ENCODE data around the gene DTYMK.

The DTYMK gene

GRCh38 chr2:241645915-241646645 lies 40.5 kb downstream of the DTYMK start:
- no peak for DNase-seq (ENCODE audit: low spot score)

- DNase-seq (ENCODE audit: low spot score): no peak
Observed at GRCh38 chr2:241645056-241645914, 41.3 kb downstream of the DTYMK start.

- no peak for DNase-seq (ENCODE audit: low spot score)
Observed at GRCh38 chr2:241641631-241642030, 45.0 kb downstream of the DTYMK start.

DNA sequence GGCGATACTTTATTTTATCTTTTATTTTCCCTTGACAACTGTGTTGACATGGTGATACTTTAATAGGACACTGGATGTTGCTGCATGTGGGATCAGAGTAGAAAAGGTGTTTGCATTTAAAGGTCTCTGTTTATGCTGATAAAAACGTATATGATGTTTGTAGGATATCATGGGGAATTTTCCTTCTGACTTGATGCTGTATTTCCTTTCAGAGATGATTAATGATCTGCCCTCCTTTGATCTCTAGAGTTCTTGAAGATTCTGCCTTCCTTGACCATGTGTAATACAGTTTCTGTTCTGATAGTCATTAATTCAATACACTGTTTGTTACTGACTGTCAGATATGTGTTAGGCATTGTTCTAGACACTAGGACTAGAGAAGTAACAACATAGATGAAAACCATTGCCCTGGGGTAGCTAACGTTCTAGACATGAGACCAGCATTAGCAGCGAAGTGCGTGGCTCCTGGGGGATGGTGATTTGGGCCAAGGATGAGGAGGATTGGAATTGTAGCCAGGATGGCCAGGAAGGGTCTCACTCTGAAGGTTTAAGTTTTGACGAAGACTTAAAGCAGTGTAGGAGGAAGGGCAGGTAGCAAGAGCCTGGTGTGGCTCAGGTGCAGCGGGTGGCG lies 46.3 kb downstream of the DTYMK start:
- DNase-seq (ENCODE audit: low spot score): no peak

GRCh38 chr2:241639385-241639784 lies 47.2 kb downstream of the DTYMK start:
- DNase-seq (ENCODE audit: low spot score): no peak

DNA sequence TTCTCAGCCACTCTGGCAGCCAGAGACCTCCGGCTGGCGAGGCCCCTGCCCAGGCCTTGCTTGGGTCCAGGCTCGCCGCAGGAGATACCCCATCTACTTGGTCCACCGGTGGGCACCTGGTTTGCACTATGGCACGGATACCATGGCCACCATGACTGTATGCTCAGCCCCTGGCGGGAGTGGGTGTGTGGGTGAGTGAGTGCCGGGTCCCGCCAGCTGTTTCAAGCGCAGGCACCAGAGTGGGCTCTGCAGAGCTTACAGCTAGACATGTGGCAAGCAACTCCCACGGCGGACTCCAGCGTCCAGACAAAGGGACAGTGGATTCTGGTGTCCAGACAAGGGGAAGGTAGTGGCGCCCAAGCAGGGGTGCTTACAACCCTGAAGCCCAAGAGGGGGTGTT lies 47.7 kb downstream of the DTYMK start:
- DNase-seq (ENCODE audit: low spot score): no peak

DNA sequence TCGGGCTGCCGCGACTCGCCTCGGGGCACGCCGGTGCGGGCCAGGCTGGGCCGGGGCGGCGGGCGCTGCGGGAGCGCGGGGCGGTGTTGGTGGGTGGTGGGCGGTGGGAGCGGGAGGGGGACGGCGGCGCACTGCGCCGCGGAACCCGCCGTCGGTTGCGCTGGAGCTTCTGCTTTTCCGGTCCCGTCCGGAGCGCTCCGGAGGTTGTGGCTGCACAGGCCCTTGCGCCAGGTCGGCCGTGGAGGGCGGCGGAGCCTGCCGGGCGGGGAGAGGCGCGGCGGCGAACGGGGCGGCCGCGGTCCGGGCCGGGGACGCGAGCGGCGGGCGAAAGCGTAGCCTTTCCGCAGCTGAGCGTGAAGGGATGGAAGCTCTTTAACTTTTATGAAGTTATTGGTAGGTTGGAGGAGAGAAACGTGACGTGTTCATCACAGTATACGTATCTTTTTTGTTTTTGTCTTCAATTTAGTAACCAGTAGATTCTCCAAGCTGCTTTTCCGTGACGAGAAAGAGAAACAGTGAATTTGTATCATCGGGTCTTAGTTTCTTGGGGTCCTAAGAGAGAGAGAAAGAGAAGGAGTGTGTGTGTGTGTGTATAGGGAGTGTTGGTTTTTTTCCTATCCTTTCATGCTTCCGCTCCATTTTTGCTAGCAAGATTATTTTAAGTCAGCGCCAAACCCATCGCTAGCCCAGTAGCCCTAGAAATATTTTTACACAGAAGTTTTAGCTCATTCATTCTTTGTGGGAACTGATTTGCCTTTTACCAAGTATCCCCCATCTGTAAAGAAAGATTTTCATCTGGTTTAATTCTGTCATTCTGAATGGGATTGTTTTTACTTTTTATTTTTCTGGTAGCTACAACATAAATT lies 48.6 kb downstream of the DTYMK start:
- DNase-seq (ENCODE audit: low spot score): no peak

DNA sequence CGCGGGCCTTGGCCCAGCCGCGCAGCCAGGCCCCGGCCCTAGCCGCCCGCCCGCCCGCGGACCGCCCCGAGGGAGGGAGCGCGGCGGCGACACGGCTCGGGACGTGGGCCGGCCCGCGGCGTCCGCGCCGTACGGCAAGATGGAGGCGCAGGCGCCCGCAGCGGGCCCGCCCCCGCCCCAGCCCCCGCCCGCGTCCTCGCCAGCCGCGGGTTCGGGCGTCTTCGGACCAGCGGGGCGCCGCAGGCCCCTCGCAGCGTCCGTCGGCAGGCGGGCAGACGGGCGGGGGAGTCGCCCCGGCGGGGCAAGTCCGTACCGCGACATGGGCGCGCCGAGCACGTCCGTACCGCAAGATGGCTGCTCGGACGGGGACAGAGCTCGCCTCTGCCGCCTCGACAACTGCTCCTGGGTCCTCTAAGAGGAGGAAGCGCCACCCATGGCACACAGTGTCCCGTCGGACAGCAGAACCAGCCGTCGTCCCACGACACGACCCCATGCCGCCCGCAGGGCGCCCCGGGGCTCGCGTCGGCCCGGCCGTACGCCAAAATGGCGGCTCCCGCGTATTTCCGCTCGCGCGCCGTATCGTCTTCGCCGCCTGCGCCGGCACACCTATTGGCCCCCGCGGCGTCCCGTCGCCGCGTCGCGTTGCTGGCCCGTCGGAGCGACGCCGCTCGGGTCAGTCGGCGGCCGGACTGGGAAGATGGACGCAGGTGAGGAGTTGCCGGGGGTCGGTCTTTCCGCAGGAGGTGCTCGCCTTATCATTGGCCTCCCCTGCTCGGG lies 49.4 kb downstream of the DTYMK start, which contains the start of the genes ATG4B and THAP4:
Gene ATG4B (plus strand): TSS at position 676 of the 777 bp plus-strand sequence. CDS start 22 bp downstream, at position 698.
Gene THAP4 (minus strand): TSS at position 141 of the 777 bp plus-strand sequence. CDS start 141 bp downstream, outside the sequence.
- DNase-seq (ENCODE audit: low spot score): peak; percentile 86

DNA sequence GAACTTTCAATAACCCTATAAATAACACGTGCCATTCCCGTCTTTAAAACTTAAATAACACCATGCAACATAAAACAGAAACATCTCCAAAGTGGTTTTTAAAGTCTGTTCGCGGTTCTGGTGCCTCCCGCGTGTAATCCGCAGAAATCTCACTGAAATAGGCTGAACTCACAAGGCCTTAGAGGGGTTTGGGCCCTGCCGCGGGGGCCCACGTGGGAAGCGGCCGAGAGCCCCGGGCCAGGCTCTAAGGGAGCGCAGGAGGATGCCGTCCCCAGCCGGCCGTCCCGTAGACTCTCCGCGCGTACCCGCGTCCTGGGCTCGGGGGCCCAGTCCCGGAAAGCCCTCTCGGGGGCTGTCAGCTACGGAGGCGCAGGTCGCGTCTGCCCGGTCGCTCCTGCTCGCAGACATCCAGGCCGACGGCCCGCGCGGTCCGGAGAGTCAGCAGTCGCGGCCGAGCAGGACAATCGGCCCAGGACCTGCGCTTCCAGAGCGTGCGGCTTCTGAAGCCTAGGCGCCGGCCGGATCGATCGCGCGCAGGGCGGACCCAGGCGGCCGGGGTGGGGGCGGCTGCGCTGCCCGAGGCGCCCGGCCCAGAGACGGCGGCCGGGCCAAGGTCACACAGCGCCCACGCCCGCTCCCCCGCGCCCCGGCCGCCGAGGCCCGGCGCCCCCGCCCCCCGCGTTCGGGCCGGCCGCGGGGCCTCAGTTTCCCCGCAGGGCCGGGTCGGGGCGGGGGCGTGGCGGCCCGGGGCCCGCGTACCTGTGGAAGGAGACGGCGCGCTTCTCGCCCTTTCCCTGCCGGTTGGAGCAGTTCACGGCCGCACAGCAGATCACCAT lies 50.2 kb downstream of the DTYMK start:
- DNase-seq (ENCODE audit: low spot score): peak; percentile 29

DNA sequence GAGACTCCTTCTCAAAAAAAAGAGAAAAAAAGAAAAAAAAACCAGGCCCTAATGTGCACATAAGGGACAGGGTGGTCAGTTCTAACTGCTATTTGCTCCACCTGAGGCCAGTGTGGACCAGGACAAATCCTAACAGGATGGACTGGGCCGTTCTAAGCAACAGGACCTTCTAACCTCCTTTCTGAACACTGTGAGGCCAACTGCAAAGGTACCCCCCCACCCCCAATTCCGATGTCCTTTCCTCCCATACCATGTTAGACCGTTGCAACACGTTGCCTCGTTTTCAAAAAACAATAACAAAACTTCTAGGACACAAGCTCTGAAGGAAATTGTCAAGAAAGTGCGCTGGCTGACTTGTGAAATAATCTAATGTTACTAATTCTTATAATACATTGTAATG lies 50.9 kb downstream of the DTYMK start:
- DNase-seq (ENCODE audit: low spot score): no peak

DNA sequence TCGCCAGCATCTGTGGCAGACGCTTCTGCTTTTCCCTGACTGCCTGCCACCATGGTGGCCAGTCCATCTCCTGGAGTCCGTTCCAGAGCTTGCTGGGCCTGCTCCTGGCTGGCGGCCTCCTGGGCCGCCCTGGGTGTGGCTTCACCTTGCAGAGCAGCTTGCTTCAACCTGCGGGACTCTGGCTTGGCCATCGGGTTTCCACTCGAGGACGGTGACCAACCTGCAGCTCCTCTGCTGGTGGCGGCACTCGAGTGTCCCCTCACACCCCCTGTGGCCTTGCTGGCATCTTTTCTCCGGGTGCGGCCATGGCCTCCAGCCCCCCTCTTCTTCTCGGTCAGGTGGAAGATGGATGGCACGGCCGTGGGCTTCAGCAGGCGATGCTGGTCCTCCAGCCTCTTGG lies 53.1 kb downstream of the DTYMK start:
- no peak for DNase-seq (ENCODE audit: low spot score)

GRCh38 chr2:241632478-241633325 lies 53.9 kb downstream of the DTYMK start:
- DNase-seq (ENCODE audit: low spot score): no peak

GRCh38 chr2:241629762-241630435 lies 56.7 kb downstream of the DTYMK start:
- no peak for DNase-seq (ENCODE audit: low spot score)

DNA sequence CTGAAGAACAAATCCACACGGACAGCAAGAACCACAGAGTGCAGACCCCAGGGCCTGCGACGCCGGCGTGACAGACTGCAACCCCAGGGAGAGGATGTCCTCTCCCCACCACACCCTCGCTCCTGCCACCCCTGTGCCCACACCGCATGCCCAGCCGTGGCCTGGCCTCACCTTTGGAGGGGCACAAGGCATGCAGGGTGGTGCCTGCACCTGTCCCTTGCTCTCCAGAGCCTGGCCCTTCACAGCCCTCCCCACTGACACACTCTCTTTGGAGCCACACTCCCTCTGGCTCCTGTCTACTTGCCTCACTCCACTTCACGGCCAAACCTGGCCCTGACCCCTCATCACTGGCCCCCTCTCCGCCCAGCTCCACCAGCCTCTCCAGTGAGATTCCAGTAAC lies 58.9 kb downstream of the DTYMK start:
- no peak for DNase-seq (ENCODE audit: low spot score)
